NCI-H1048 (cell line): ENCODE results near the gene LRRC8C.

Experiments used
- DNase-seq: peaks from one replicate; lab custom pipeline; 2025; lab: John Stamatoyannopoulos, UW

Gene LRRC8C

DNA sequence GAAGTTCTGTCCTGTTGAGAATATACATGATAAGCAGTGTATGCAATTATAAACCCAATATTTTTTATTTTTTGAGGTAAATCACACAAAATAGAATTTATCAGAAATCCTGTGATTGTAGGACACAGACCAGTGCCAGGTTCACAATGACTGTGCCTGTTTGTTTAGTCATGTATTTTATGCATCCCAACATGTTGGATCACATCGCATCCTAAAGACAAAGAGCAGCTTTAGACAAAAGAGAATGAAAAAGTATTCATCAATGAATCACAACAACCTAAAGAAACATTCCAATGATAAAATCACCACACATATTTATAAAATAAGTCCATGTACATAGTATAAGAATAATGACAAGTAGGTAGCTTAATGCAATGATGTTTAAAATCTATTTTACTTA is 134.7 kb downstream of the LRRC8C start:
- DNase-seq, result no peak
